HL-60 (cell line): ENCODE data around the gene VPS18.

Experiments used
- DNase-seq, 2 experiments: peaks; one replicate each; pipeline ENCODE4 v3.0.0-alpha.2; 2010 to 2020; ENCODE audit warnings: low read depth in 1 of 2, low spot score in 1 of 2
- H3K27ac ChIP-seq: fragments of 250-450 bp; sonication (Bioruptor Pico); replicated peaks from 2 replicates; pipeline ENCODE4 v1.5.1; 2020; ENCODE audit warnings: mild to moderate bottlenecking, moderate library complexity
- H3K27me3 ChIP-seq: fragments of 250-450 bp; sonication (Bioruptor Pico); 2 replicates; pipeline ENCODE4 v1.5.1; 2021; ENCODE audit warnings: mild to moderate bottlenecking, moderate library complexity; ENCODE audit not compliant: insufficient read depth, poor library complexity, severe bottlenecking
- H3K4me3 ChIP-seq: replicated peaks from 2 replicates; pipeline ENCODE4 v1.5.1; 2011; ENCODE audit warnings: mild to moderate bottlenecking, control low read depth, low read length; ENCODE audit not compliant: insufficient read depth
- CTCF ChIP-seq: IDR thresholded peaks from one replicate; pipeline ENCODE4 v1.5.1; 2011; ENCODE audit warnings: low read length, control low read depth, inconsistent platforms; ENCODE audit not compliant: insufficient read depth
- GABPA ChIP-seq: IDR thresholded peaks from 2 replicates; pipeline ENCODE4 v1.6.1; 2012; ENCODE audit warnings: low read depth
- POLR2AphosphoS5 ChIP-seq: IDR thresholded peaks from 2 replicates; pipeline ENCODE4 v1.6.1; 2012; ENCODE audit warnings: low read depth
- REST ChIP-seq: IDR thresholded peaks from 2 replicates; pipeline ENCODE4 v1.6.1; 2012; ENCODE audit warnings: low read depth; ENCODE audit not compliant: insufficient replicate concordance
- SPI1 ChIP-seq: IDR thresholded peaks from 2 replicates; pipeline ENCODE4 v1.6.1; 2012; ENCODE audit warnings: low read depth, mild to moderate bottlenecking, borderline replicate concordance

VPS18 gene

GRCh38 chr15:40917585-40917984, 23.3 kb downstream of the VPS18 start:
- no peaks in the 10 kb centered on the region for H3K27me3 ChIP-seq
- no peak for DNase-seq
- TF ChIP-seq REST (no peak), GABPA (no peak), POLR2AphosphoS5 (no peak), SPI1 (no peak)

GRCh38 chr15:40918146-40918798, 24.0 kb downstream of the VPS18 start:
- Histone ChIP-seq H3K27ac (no peak overlapping the region), H3K27me3 (no peaks in the 10 kb centered on the region), H3K4me3 (no peak overlapping the region)
- no peak for DNase-seq
- TF ChIP-seq SPI1: no peak
- no peak for TF ChIP-seq POLR2AphosphoS5
- no peak for TF ChIP-seq GABPA
- no peak for TF ChIP-seq REST
- no peak for TF ChIP-seq CTCF

More at GRCh38 chr15:40917585-40917984, 23.3 kb downstream of the VPS18 start:
- Histone ChIP-seq H3K27ac (no peak overlapping the region), H3K4me3 (no peak overlapping the region)

GRCh38 chr15:40918799-40919392, 24.6 kb downstream of the VPS18 start:
- H3K27me3 ChIP-seq: no peaks in the 10 kb centered on the region
- DNase-seq: no peak
- no peak overlapping the region for H3K4me3 ChIP-seq
- no peak overlapping the region for H3K27ac ChIP-seq
- no peak for TF ChIP-seq POLR2AphosphoS5
- TF ChIP-seq GABPA: no peak
- TF ChIP-seq REST: no peak
- no peak for TF ChIP-seq CTCF
- TF ChIP-seq SPI1: no peak
